HL-60/S4 (cell line): ENCODE results near the gene ERGIC1.

Experiments
- in situ Hi-C: fragments of 300-500 bp; cut with MboI; formaldehyde crosslinking; loops from 2 replicates; pipeline ENCODE4 v1.14.3; 2022; ENCODE audit warnings: low sequenced_read_pairs

The ERGIC1 gene

GRCh38 chr5:172915514-172915913 is 81.5 kb downstream of the ERGIC1 start:
- in situ Hi-C loops, result no loop called here

GRCh38 chr5:172918421-172919371 is 84.6 kb downstream of the ERGIC1 start:
- in situ Hi-C loops, result no loop called here

- in situ Hi-C loops, result loop anchor here (10.0 kb wide), 1 partner anchor 205 kb away; no protein-coding TSS in a partner anchor
Measured at GRCh38 chr5:172919525-172920446, 85.7 kb downstream of the ERGIC1 start.

- in situ Hi-C loops, result loop anchor here (10.0 kb wide), 1 partner anchor 206 kb away; no protein-coding TSS in a partner anchor
Measured at GRCh38 chr5:172920447-172920849, 86.4 kb downstream of the ERGIC1 start.

GRCh38 chr5:172920995-172921394 is 86.9 kb downstream of the ERGIC1 start:
- in situ Hi-C loops, result loop anchor here (10.0 kb wide), 1 partner anchor 206 kb away; no protein-coding TSS in a partner anchor

GRCh38 chr5:172921906-172922305 is 87.9 kb downstream of the ERGIC1 start:
- in situ Hi-C loops, result loop anchor here (10.0 kb wide), 1 partner anchor 207 kb away; no protein-coding TSS in a partner anchor

GRCh38 chr5:172923539-172923938 is 89.5 kb downstream of the ERGIC1 start:
- in situ Hi-C loops, result loop anchor here (10.0 kb wide), 1 partner anchor 209 kb away; no protein-coding TSS in a partner anchor

- in situ Hi-C loops, result loop anchor here (10.0 to 25.0 kb wide), 2 partner anchors 211 to 438 kb away; no protein-coding TSS in a partner anchor
Measured at GRCh38 chr5:172925336-172925948, 91.4 kb downstream of the ERGIC1 start.

- in situ Hi-C loops, result loop anchor here (10.0 to 25.0 kb wide), 2 partner anchors 211 to 439 kb away; no protein-coding TSS in a partner anchor
Measured at GRCh38 chr5:172926008-172926523, 92.0 kb downstream of the ERGIC1 start.

- in situ Hi-C loops, result loop anchor here (10.0 to 25.0 kb wide), 2 partner anchors 212 to 439 kb away; no protein-coding TSS in a partner anchor
Measured at GRCh38 chr5:172926796-172927195, 92.7 kb downstream of the ERGIC1 start.

- in situ Hi-C loops, result loop anchor here (10.0 to 25.0 kb wide), 2 partner anchors 215 to 442 kb away; no protein-coding TSS in a partner anchor
Measured at GRCh38 chr5:172929371-172929838, 95.4 kb downstream of the ERGIC1 start.

- in situ Hi-C loops, result loop anchor here (25.0 kb wide), 1 partner anchor 444 kb away; no protein-coding TSS in a partner anchor
Measured at GRCh38 chr5:172931001-172931536, 97.0 kb downstream of the ERGIC1 start.

- in situ Hi-C loops, result loop anchor here (25.0 kb wide), 1 partner anchor 445 kb away; no protein-coding TSS in a partner anchor
Measured at GRCh38 chr5:172932313-172933017, 98.4 kb downstream of the ERGIC1 start.

- in situ Hi-C loops, result loop anchor here (25.0 kb wide), 1 partner anchor 446 kb away; no protein-coding TSS in a partner anchor
Measured at GRCh38 chr5:172933238-172933637, 99.2 kb downstream of the ERGIC1 start.

- in situ Hi-C loops, result loop anchor here (25.0 kb wide), 1 partner anchor 448 kb away; no protein-coding TSS in a partner anchor
Measured at GRCh38 chr5:172935096-172935495, 101.0 kb downstream of the ERGIC1 start.

- in situ Hi-C loops, result loop anchor here (25.0 kb wide), 1 partner anchor 449 kb away; no protein-coding TSS in a partner anchor
Measured at GRCh38 chr5:172936401-172936800, 102.3 kb downstream of the ERGIC1 start.

GRCh38 chr5:172939071-172939470 is 105.0 kb downstream of the ERGIC1 start:
- in situ Hi-C loops, result loop anchor here (25.0 kb wide), 1 partner anchor 452 kb away; no protein-coding TSS in a partner anchor

- in situ Hi-C loops, result loop anchor here (25.0 kb wide), 1 partner anchor 452 kb away; no protein-coding TSS in a partner anchor
Measured at GRCh38 chr5:172939611-172940267, 105.7 kb downstream of the ERGIC1 start.
